HG02642 (cell line): ENCODE measurements around the gene TECTB.

Experiments used
- ATAC-seq: cut with Tn5 transposase; IDR thresholded peaks from one replicate; pipeline ENCODE4 v1.9.1; 2021; ENCODE audit warnings: mild to moderate bottlenecking; ENCODE audit not compliant: unreplicated experiment, poor library complexity

TECTB gene

GRCh38 chr10:112271982-112272381, 11.2 kb upstream of the TECTB start:
- ATAC-seq: no peak

GRCh38 chr10:112274831-112275230, 8.4 kb upstream of the TECTB start:
- no peak for ATAC-seq

- no peak for ATAC-seq
Measured at GRCh38 chr10:112275512-112276245, 7.5 kb upstream of the TECTB start.

GRCh38 chr10:112278871-112279270, 4.3 kb upstream of the TECTB start:
- no peak for ATAC-seq

GRCh38 chr10:112279433-112279832, 3.8 kb upstream of the TECTB start:
- no peak for ATAC-seq

GRCh38 chr10:112280205-112280921, 2.8 kb upstream of the TECTB start:
- no peak for ATAC-seq

- ATAC-seq: no peak
Measured at GRCh38 chr10:112282086-112282485, 1.1 kb upstream of the TECTB start.

- no peak for ATAC-seq
Measured at GRCh38 chr10:112286837-112287818, 3.9 kb downstream of the TECTB start.

- ATAC-seq: no peak
Measured at GRCh38 chr10:112287844-112288243, 4.6 kb downstream of the TECTB start.

GRCh38 chr10:112288486-112288885, 5.3 kb downstream of the TECTB start:
- no peak for ATAC-seq

GRCh38 chr10:112289373-112290053, 6.3 kb downstream of the TECTB start:
- no peak for ATAC-seq

- ATAC-seq: no peak
Measured at GRCh38 chr10:112290054-112290373, 6.8 kb downstream of the TECTB start.

GRCh38 chr10:112294169-112294568, 11.0 kb downstream of the TECTB start:
- no peak for ATAC-seq

GRCh38 chr10:112295853-112296830, 12.9 kb downstream of the TECTB start:
- ATAC-seq: no peak

GRCh38 chr10:112296908-112297331, 13.7 kb downstream of the TECTB start:
- no peak for ATAC-seq

- no peak for ATAC-seq
Measured at GRCh38 chr10:112298581-112298980, 15.4 kb downstream of the TECTB start.

- ATAC-seq: no peak
Measured at GRCh38 chr10:112299456-112299855, 16.3 kb downstream of the TECTB start.

GRCh38 chr10:112302335-112302734, 19.1 kb downstream of the TECTB start:
- no peak for ATAC-seq

GRCh38 chr10:112303528-112303927, 20.3 kb downstream of the TECTB start:
- no peak for ATAC-seq
